Measurements from ENCODE around the gene BCLAF1. TPM values are rescaled to one million over a fixed set of nuclear protein-coding genes. Genes with fewer than 3 reads are reported as not detected.

Gene BCLAF1
- polyA plus RNA-seq, 3 donors: 32.5 to 75.8 (median 47.0) TPM

- no peak for TF ChIP-seq CTCF (IDR thresholded peaks at IDR 0.05)
- DNase-seq: no peak
- H3K4me2 ChIP-seq (replicated peaks; ENCODE audit: extremely low read depth, low read length, poor library complexity, severe bottlenecking): no peak overlapping the region
- Mint-ChIP-seq H3K27ac (no peak overlapping the region), H3K27me3 (ENCODE audit: low read depth in 3 of 3) (no peaks in the 10 kb centered on the region), H3K9me3 (no peaks in the 10 kb centered on the region), H3K4me1 (peaks cover 40% of the 10 kb centered on the region), H3K4me3 (no peak overlapping the region), H3K36me3 (peaks cover 12 to 21% of the 10 kb centered on the region in 2 donors)
- H3K4me3 ChIP-seq (replicated peaks in 1 of 3; ENCODE audit: low read depth in 2 of 3, low read length in 3 of 3): no peak overlapping the region
- H3K4me1 ChIP-seq (ENCODE audit: control insufficient read depth in 1 of 2, insufficient read depth in 2 of 2, low read length in 2 of 2): peaks cover 16 to 28% of the 10 kb centered on the region in 2 donors
- H3K79me2 ChIP-seq (ENCODE audit: insufficient read depth, low read length): peaks cover 27% of the 10 kb centered on the region
- peaks cover 39% of the 10 kb centered on the region for H4K20me1 ChIP-seq (ENCODE audit: insufficient read depth, low read length)
- no peak overlapping the region for H3K27ac ChIP-seq (ENCODE audit: low read depth in 1 of 2, low read length in 2 of 2)
- H3K27me3 ChIP-seq (ENCODE audit: control insufficient read depth in 2 of 2, insufficient read depth in 2 of 2, low read length in 2 of 2): no peaks in the 10 kb centered on the region
- peaks cover 6 to 9% of the 10 kb centered on the region in 2 donors for H3K36me3 ChIP-seq (replicated peaks in 1 of 2; ENCODE audit: control insufficient read depth in 1 of 2, insufficient read depth in 2 of 2, low read length in 2 of 2)
- intact Hi-C loops (cut with micrococcal nuclease): loop anchor here in 1 of 2 donors (5.0 kb wide), 1 partner anchor 35 kb away; the partner anchor contains the start of gene BCLAF1
- 83% methylated on average over 1 of the region's 2 CpGs for WGBS (ENCODE audit: insufficient coverage)
- H3K9ac ChIP-seq (ENCODE audit: insufficient read depth, low read length, poor library complexity, severe bottlenecking): no peak overlapping the region
- H3K9me3 ChIP-seq (replicated peaks in 1 of 2; ENCODE audit: control insufficient read depth in 1 of 2, insufficient read depth in 1 of 2, low read length in 2 of 2): no peaks in the 10 kb centered on the region
- H2AFZ ChIP-seq (ENCODE audit: insufficient read depth, low read depth, low read length, poor library complexity, severe bottlenecking): no peak overlapping the region
Observed at GRCh38 chr6:136252441-136252840, 37.2 kb downstream of the BCLAF1 start.

GRCh38 chr6:136251394-136251793 is 38.3 kb downstream of the BCLAF1 start:
- H3K4me1 Mint-ChIP-seq: peaks cover 42% of the 10 kb centered on the region
- H2AFZ ChIP-seq (ENCODE audit: insufficient read depth, low read depth, low read length, poor library complexity, severe bottlenecking): no peak overlapping the region
- peaks cover 12 to 28% of the 10 kb centered on the region in 2 donors for H3K36me3 Mint-ChIP-seq
- peaks cover 16 to 28% of the 10 kb centered on the region in 2 donors for H3K4me1 ChIP-seq (ENCODE audit: control insufficient read depth in 1 of 2, insufficient read depth in 2 of 2, low read length in 2 of 2)
- peak overlapping the region in 1 of 3 experiments; percentile 99 for H3K4me3 ChIP-seq (replicated peaks in 1 of 3; ENCODE audit: low read depth in 2 of 3, low read length in 3 of 3)
- no peak for DNase-seq
- H4K20me1 ChIP-seq (ENCODE audit: insufficient read depth, low read length): peaks cover 32% of the 10 kb centered on the region
- peaks cover 37% of the 10 kb centered on the region for H3K79me2 ChIP-seq (ENCODE audit: insufficient read depth, low read length)
- intact Hi-C loops (cut with micrococcal nuclease): loop anchor here in 1 of 2 donors (5.0 kb wide), 1 partner anchor 36 kb away; the partner anchor contains the start of gene BCLAF1
- no peak for TF ChIP-seq CTCF (IDR thresholded peaks at IDR 0.05)
- H3K9me3 Mint-ChIP-seq: no peaks in the 10 kb centered on the region
- H3K4me2 ChIP-seq (replicated peaks; ENCODE audit: extremely low read depth, low read length, poor library complexity, severe bottlenecking): peak overlapping the region; percentile 91
- no peaks in the 10 kb centered on the region for H3K9me3 ChIP-seq (replicated peaks in 1 of 2; ENCODE audit: control insufficient read depth in 1 of 2, insufficient read depth in 1 of 2, low read length in 2 of 2)
- peak overlapping the region; percentile 96 to 98 for H3K4me3 Mint-ChIP-seq
- no peak overlapping the region for H3K9ac ChIP-seq (ENCODE audit: insufficient read depth, low read length, poor library complexity, severe bottlenecking)
- no peak overlapping the region for H3K27ac ChIP-seq (ENCODE audit: low read depth in 1 of 2, low read length in 2 of 2)
- peak overlapping the region in 1 of 7 donors; percentile 2 for H3K27ac Mint-ChIP-seq
- WGBS (ENCODE audit: insufficient coverage): no CpG with 5 or more reads among the region's 4 CpGs
- H3K27me3 ChIP-seq (ENCODE audit: control insufficient read depth in 2 of 2, insufficient read depth in 2 of 2, low read length in 2 of 2): no peaks in the 10 kb centered on the region
- H3K27me3 Mint-ChIP-seq (ENCODE audit: low read depth in 3 of 3): peaks cover 0 to 1% (median 0%) of the 10 kb centered on the region in 3 donors
- peaks cover 0 to 5% of the 10 kb centered on the region in 2 donors for H3K36me3 ChIP-seq (replicated peaks in 1 of 2; ENCODE audit: control insufficient read depth in 1 of 2, insufficient read depth in 2 of 2, low read length in 2 of 2)
